HepG2 (cell line): ENCODE measurements around the gene HTRA2. TPM values are rescaled to one million over a fixed set of nuclear protein-coding genes. Genes with fewer than 3 reads are reported as not detected.

Source experiments
- CENPT ChIP-seq: sonication (generic); formaldehyde crosslinking; IDR thresholded peaks from 2 replicates; pipeline ENCODE4 v1.8.0; 2022; ENCODE audit warnings: low read depth, mild to moderate bottlenecking, moderate library complexity, missing genetic modification reagents
- NR2F1 ChIP-seq, 2 experiments: fragments of 450-650 bp in 1 of 2; formaldehyde crosslinking in 1 of 2; IDR thresholded peaks; 2 replicates each; pipeline versions ENCODE4 v1.5.0 to v1.6.1; 2016 to 2020; ENCODE audit warnings: mild to moderate bottlenecking in 1 of 2, missing compliant biosample characterization in 1 of 2, missing genetic modification reagents in 1 of 2, moderate library complexity in 1 of 2
- NR3C1 ChIP-seq: sonication (generic); formaldehyde crosslinking; IDR thresholded peaks from 2 replicates; pipeline ENCODE4 v1.4.0; 2020; ENCODE audit warnings: missing genetic modification reagents
- TP53 ChIP-seq: sonication (generic); formaldehyde crosslinking; conservative IDR thresholded peaks from 2 replicates; pipeline ENCODE4 v1.4.0; 2020; ENCODE audit warnings: missing genetic modification reagents
- ZBED4 ChIP-seq: sonication (generic); formaldehyde crosslinking; IDR thresholded peaks from 2 replicates; pipeline ENCODE4 v1.4.0; 2020; ENCODE audit warnings: missing genetic modification reagents, borderline replicate concordance
- ZBTB8A ChIP-seq: sonication (generic); formaldehyde crosslinking; IDR thresholded peaks from 2 replicates; pipeline ENCODE4 v1.4.0; 2020; ENCODE audit warnings: mild to moderate bottlenecking, low read depth, missing genetic modification reagents, borderline replicate concordance
- ZNF263 ChIP-seq: sonication (generic); formaldehyde crosslinking; IDR thresholded peaks from 2 replicates; pipeline ENCODE4 v1.4.0; 2020; ENCODE audit warnings: missing genetic modification reagents
- ZNF276 ChIP-seq: sonication (generic); formaldehyde crosslinking; IDR thresholded peaks from 2 replicates; pipeline ENCODE4 v1.4.0; 2020; ENCODE audit warnings: mild to moderate bottlenecking, low read depth, missing genetic modification reagents
- polyA plus RNA-seq, 8 experiments: library from polyadenylated mRNA; depleted of rRNA in 3 of 8; stranded (reverse) in 7 of 8; unstranded in 1 of 8; fragments of >200 nt; fragmentation: Illumina TruSeq in 4 of 8; extraction: Trizol in 4 of 8; gene quantifications; 2 replicates each; pipeline versions ENCODE4 v1.2.1 to v1.2.3, GENCODE V29; 2011 to 2016; ENCODE audit warnings: low read depth in 4 of 8, missing spikeins in 1 of 8, mixed read lengths in 1 of 8; ENCODE audit not compliant: insufficient read depth in 1 of 8
- total RNA-seq, 5 experiments: library from RNA; depleted of rRNA; stranded (reverse); fragments of >200 nt; fragmentation: Illumina TruSeq; extraction: Trizol; gene quantifications; 2 replicates each; pipeline ENCODE4 v1.2.3, GENCODE V29; 2016; ENCODE audit warnings: low read depth in 1 of 5
- TF ChIP-seq, protein P1 (sequence below): sonication (generic); formaldehyde crosslinking; IDR thresholded peaks from 2 replicates; pipeline ENCODE4 v1.4.0; 2020; ENCODE audit warnings: missing genetic modification reagents
- TF ChIP-seq, protein P2 (sequence below): sonication (generic); formaldehyde crosslinking; conservative IDR thresholded peaks from 2 replicates; pipeline ENCODE4 v1.4.0; 2020; ENCODE audit warnings: mild to moderate bottlenecking, missing genetic modification reagents, moderate library complexity
- TF ChIP-seq, protein P3 (sequence below): sonication (generic); formaldehyde crosslinking; IDR thresholded peaks from 2 replicates; pipeline ENCODE4 v1.4.0; 2020; ENCODE audit warnings: missing genetic modification reagents, mild to moderate bottlenecking, borderline replicate concordance

Gene HTRA2
- total and polyA plus RNA-seq, 2 of the 13 experiments (the other 11 are each of a cell fraction or from before 2014, with no cell fraction given), result 47.7 to 50.3 TPM

- peak; percentile 67 for TF ChIP-seq ZBED4
- TF ChIP-seq NR3C1 (CRISPR knock-in tag), result no peak
- 0 out of 2 replicates have a peak, but pooled peaks have one; percentile 34 for TF ChIP-seq CENPT
- TF ChIP-seq, protein P1, sequence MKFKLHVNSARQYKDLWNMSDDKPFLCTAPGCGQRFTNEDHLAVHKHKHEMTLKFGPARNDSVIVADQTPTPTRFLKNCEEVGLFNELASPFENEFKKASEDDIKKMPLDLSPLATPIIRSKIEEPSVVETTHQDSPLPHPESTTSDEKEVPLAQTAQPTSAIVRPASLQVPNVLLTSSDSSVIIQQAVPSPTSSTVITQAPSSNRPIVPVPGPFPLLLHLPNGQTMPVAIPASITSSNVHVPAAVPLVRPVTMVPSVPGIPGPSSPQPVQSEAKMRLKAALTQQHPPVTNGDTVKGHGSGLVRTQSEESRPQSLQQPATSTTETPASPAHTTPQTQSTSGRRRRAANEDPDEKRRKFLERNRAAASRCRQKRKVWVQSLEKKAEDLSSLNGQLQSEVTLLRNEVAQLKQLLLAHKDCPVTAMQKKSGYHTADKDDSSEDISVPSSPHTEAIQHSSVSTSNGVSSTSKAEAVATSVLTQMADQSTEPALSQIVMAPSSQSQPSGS (CRISPR knock-in tag), result peak; percentile 31; the same call in 1 of the 2 replicates
- TF ChIP-seq, protein P2, sequence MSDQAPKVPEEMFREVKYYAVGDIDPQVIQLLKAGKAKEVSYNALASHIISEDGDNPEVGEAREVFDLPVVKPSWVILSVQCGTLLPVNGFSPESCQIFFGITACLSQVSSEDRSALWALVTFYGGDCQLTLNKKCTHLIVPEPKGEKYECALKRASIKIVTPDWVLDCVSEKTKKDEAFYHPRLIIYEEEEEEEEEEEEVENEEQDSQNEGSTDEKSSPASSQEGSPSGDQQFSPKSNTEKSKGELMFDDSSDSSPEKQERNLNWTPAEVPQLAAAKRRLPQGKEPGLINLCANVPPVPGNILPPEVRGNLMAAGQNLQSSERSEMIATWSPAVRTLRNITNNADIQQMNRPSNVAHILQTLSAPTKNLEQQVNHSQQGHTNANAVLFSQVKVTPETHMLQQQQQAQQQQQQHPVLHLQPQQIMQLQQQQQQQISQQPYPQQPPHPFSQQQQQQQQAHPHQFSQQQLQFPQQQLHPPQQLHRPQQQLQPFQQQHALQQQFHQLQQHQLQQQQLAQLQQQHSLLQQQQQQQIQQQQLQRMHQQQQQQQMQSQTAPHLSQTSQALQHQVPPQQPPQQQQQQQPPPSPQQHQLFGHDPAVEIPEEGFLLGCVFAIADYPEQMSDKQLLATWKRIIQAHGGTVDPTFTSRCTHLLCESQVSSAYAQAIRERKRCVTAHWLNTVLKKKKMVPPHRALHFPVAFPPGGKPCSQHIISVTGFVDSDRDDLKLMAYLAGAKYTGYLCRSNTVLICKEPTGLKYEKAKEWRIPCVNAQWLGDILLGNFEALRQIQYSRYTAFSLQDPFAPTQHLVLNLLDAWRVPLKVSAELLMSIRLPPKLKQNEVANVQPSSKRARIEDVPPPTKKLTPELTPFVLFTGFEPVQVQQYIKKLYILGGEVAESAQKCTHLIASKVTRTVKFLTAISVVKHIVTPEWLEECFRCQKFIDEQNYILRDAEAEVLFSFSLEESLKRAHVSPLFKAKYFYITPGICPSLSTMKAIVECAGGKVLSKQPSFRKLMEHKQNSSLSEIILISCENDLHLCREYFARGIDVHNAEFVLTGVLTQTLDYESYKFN, result peak; percentile 76; the same call in 1 of the 2 replicates
- TF ChIP-seq TP53 (CRISPR knock-in tag), result no peak
- TF ChIP-seq ZNF263 (CRISPR knock-in tag), result peak; percentile 33
- peak; percentile 49; the same call in 1 of the 2 replicates for TF ChIP-seq ZNF276
- TF ChIP-seq, protein P3, sequence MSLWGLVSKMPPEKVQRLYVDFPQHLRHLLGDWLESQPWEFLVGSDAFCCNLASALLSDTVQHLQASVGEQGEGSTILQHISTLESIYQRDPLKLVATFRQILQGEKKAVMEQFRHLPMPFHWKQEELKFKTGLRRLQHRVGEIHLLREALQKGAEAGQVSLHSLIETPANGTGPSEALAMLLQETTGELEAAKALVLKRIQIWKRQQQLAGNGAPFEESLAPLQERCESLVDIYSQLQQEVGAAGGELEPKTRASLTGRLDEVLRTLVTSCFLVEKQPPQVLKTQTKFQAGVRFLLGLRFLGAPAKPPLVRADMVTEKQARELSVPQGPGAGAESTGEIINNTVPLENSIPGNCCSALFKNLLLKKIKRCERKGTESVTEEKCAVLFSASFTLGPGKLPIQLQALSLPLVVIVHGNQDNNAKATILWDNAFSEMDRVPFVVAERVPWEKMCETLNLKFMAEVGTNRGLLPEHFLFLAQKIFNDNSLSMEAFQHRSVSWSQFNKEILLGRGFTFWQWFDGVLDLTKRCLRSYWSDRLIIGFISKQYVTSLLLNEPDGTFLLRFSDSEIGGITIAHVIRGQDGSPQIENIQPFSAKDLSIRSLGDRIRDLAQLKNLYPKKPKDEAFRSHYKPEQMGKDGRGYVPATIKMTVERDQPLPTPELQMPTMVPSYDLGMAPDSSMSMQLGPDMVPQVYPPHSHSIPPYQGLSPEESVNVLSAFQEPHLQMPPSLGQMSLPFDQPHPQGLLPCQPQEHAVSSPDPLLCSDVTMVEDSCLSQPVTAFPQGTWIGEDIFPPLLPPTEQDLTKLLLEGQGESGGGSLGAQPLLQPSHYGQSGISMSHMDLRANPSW, result no peak
- no peak; the same call in 1 of the 2 replicates for TF ChIP-seq ZBTB8A (CRISPR knock-in tag)
- peak in 1 of 2 experiments; percentile 16; a peak in 1 of 4 replicates for TF ChIP-seq NR2F1 (CRISPR knock-in tag; IDR thresholded peaks at IDR 0.05)
These were observed 32.5 kb upstream of the HTRA2 start (continued) for GRCh38 chr2:74496997-74497776.
